ENCODE data around the gene PCDH9.

DNA sequence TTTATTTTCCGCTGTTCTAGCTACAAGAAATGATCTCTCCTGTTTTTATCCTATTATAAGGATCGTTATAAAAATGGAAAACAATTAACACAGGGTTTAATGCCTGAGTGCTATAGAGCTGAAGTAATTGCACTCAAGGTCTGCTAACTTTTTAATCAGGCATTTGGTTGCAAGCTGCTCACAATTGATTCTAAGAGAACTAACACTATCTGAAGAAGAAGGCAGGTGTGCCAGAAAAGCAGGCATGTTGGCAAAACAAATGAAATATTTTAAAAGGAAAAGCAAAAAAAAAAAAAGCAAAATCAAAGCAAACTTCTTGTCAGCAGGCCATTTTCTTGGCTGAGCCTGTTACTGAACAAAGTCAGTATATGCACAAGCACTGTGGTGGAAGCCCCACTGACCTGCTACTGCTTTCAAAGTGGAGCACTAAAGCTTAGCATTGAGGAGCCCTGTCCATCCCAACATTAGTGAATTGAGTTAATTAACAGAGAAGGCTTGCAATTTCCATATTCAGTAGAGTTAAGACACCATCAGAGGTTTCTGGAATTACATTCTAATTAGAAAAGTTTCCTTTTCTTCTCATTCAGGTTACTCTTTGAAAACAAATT, 574.2 kb downstream of the PCDH9 start:
- no peak for TF ChIP-seq CTCF (conservative IDR thresholded peaks at IDR 0.05; ENCODE audit: low read depth, low read length)
- TF ChIP-seq POLR2A (IDR thresholded peaks at IDR 0.05; ENCODE audit: low read depth, low read length), result no peak
- no peak for TF ChIP-seq MAFK (IDR thresholded peaks at IDR 0.05; ENCODE audit: low read depth, low read length)
- TF ChIP-seq CEBPB (IDR thresholded peaks at IDR 0.05; ENCODE audit: low read depth, low read length), result no peak
- TF ChIP-seq MAZ (IDR thresholded peaks at IDR 0.05; ENCODE audit: borderline replicate concordance, low read depth, low read length), result no peak

All from IMR-90 (cell line).